HG02642 (cell line): ENCODE measurements around the gene PPP1R3C.

Source experiments
- ATAC-seq: cut with Tn5 transposase; IDR thresholded peaks from one replicate; pipeline ENCODE4 v1.9.1; 2021; ENCODE audit warnings: mild to moderate bottlenecking; ENCODE audit not compliant: unreplicated experiment, poor library complexity

Gene PPP1R3C

GRCh38 chr10:91602868-91603568, 29.9 kb downstream of the PPP1R3C start:
- ATAC-seq: no peak

- no peak for ATAC-seq
These were observed 30.4 kb downstream of the PPP1R3C start for GRCh38 chr10:91602449-91602848.

- ATAC-seq: no peak
These were observed 31.7 kb downstream of the PPP1R3C start for GRCh38 chr10:91601212-91601611.

GRCh38 chr10:91598211-91598977, 34.5 kb downstream of the PPP1R3C start:
- no peak for ATAC-seq

- no peak for ATAC-seq
These were observed 35.5 kb downstream of the PPP1R3C start for GRCh38 chr10:91597197-91597881.

- no peak for ATAC-seq
These were observed 36.1 kb downstream of the PPP1R3C start for GRCh38 chr10:91596825-91597196.

- ATAC-seq: no peak
These were observed 39.0 kb downstream of the PPP1R3C start for GRCh38 chr10:91593834-91594233.

GRCh38 chr10:91593366-91593765, 39.5 kb downstream of the PPP1R3C start:
- no peak for ATAC-seq

GRCh38 chr10:91592266-91592975, 40.5 kb downstream of the PPP1R3C start:
- no peak for ATAC-seq

GRCh38 chr10:91591797-91592174, 41.1 kb downstream of the PPP1R3C start:
- no peak for ATAC-seq

GRCh38 chr10:91590904-91591796, 41.7 kb downstream of the PPP1R3C start:
- no peak for ATAC-seq

- no peak for ATAC-seq
These were observed 42.5 kb downstream of the PPP1R3C start for GRCh38 chr10:91590142-91590903.

GRCh38 chr10:91589658-91590035, 43.2 kb downstream of the PPP1R3C start:
- no peak for ATAC-seq

- no peak for ATAC-seq
These were observed 43.7 kb downstream of the PPP1R3C start for GRCh38 chr10:91589015-91589657.

GRCh38 chr10:91587710-91588638, 44.9 kb downstream of the PPP1R3C start:
- no peak for ATAC-seq

- ATAC-seq: no peak
These were observed 50.7 kb downstream of the PPP1R3C start for GRCh38 chr10:91582153-91582554.

GRCh38 chr10:91579329-91579985, 53.4 kb downstream of the PPP1R3C start:
- no peak for ATAC-seq
